GM21526 (cell line): ENCODE measurements around the gene PORCN.
A peak's percentile ranks its signal among the peaks of the same experiment; 100 is the strongest.
"Not testable (repeated sequence)": the region's sequence is repeated elsewhere in the genome, so short reads cannot be mapped to it uniquely, and the experiment has no call there.

Experiments used
- ATAC-seq: cut with Tn5 transposase; IDR thresholded peaks from one replicate; pipeline ENCODE4 v1.9.1; 2021; ENCODE audit warnings: moderate library complexity; ENCODE audit not compliant: unreplicated experiment, low FRiP score

PORCN gene

GRCh38 chrX:48509245-48509590 lies 426 bp downstream of the PORCN start:
- ATAC-seq: no peak

GRCh38 chrX:48509619-48510018 lies 827 bp downstream of the PORCN start:
- no peak for ATAC-seq

- ATAC-seq: no peak
Measured at GRCh38 chrX:48511560-48511959, 2.8 kb downstream of the PORCN start.

GRCh38 chrX:48512371-48512935 lies 3.7 kb downstream of the PORCN start:
- no peak for ATAC-seq

GRCh38 chrX:48513670-48514069 lies 4.9 kb downstream of the PORCN start:
- ATAC-seq: no peak

GRCh38 chrX:48514126-48514806 lies 5.5 kb downstream of the PORCN start:
- no peak for ATAC-seq

- no peak for ATAC-seq
Measured at GRCh38 chrX:48514868-48515460, 6.2 kb downstream of the PORCN start.

- ATAC-seq: no peak
Measured at GRCh38 chrX:48515842-48516241, 7.0 kb downstream of the PORCN start.

- no peak for ATAC-seq
Measured at GRCh38 chrX:48516285-48516684, 7.5 kb downstream of the PORCN start.

GRCh38 chrX:48516987-48517386 lies 8.2 kb downstream of the PORCN start:
- ATAC-seq: no peak

GRCh38 chrX:48519481-48519880 lies 10.7 kb downstream of the PORCN start:
- ATAC-seq: not testable (repeated sequence)

GRCh38 chrX:48520455-48520854 lies 11.7 kb downstream of the PORCN start:
- ATAC-seq: no peak

GRCh38 chrX:48520976-48521352 lies 12.2 kb downstream of the PORCN start:
- ATAC-seq: no peak

GRCh38 chrX:48521353-48522243 lies 12.8 kb downstream of the PORCN start, which contains the start of gene EBP:
Gene EBP (plus strand): TSS chrX:48521808. CDS start chrX:48523772, 1,964 bp downstream.
- ATAC-seq: peak; percentile 86

- no peak for ATAC-seq
Measured at GRCh38 chrX:48522291-48522690, 13.5 kb downstream of the PORCN start.

- no peak for ATAC-seq
Measured at GRCh38 chrX:48523682-48524081, 14.9 kb downstream of the PORCN start.

- not testable (repeated sequence) for ATAC-seq
Measured at GRCh38 chrX:48525853-48526252, 17.1 kb downstream of the PORCN start.

- no peak for ATAC-seq
Measured at GRCh38 chrX:48530736-48531135, 21.9 kb downstream of the PORCN start.

GRCh38 chrX:48531358-48531959 lies 22.7 kb downstream of the PORCN start:
- ATAC-seq: no peak

- ATAC-seq: no peak
Measured at GRCh38 chrX:48532161-48532560, 23.4 kb downstream of the PORCN start.

GRCh38 chrX:48533165-48533564 lies 24.4 kb downstream of the PORCN start:
- no peak for ATAC-seq
